ENCODE data around the gene PHKG2. TPM values are rescaled to one million over a fixed set of nuclear protein-coding genes. Genes with fewer than 3 reads are reported as not detected.

Gene PHKG2
- polyA plus RNA-seq, 1 donor from 2014 or later: 41.5 TPM

DNA sequence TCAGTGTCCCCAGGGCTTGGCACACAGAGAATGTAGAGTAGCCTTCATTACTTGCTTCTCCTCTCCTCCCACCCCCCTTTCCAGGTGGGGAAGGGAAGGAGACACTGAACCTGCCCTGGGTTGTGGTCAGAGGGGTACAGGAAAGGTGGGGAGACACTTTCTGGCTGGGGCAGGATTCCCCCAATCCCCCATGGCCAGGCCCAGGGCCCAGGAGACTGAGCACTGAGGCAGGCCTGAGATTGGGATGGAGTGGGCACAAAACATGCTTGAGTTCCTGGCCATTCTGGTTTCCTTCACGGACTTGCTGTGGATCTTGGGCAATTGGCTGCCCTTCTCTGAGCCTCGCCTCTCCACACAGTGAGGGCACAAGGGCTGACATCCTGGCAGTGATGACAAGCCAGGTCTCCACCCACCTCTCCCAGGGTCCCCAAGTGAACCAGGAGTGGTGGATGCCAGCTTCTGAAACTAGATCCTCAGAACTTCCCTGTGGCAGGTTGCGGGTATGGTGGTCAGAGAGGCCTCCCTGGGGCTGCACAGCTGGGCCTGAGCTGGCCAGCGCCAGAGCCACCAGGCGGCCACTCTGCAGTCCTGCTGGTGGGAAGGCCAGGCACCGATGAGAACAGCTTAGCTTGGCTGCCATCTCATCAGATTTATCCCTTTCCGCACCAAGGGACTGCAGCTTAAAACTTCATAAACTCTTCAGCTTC, 29.5 kb downstream of the PHKG2 start:
- H3K4me3 ChIP-seq (ENCODE audit: low read length): no peak overlapping the region
- no peaks in the 10 kb centered on the region for H3K36me3 ChIP-seq (ENCODE audit: insufficient read depth, low read length)
- H3K79me2 ChIP-seq (replicated peaks; ENCODE audit: insufficient read depth, low read length): no peaks in the 10 kb centered on the region
- no peak for TF ChIP-seq MXI1 (conservative IDR thresholded peaks at IDR 0.05; ENCODE audit: poor library complexity, severe bottlenecking)
- no peak for TF ChIP-seq SMC3 (conservative IDR thresholded peaks at IDR 0.05; ENCODE audit: poor library complexity)
- no peak for TF ChIP-seq RAD21 (conservative IDR thresholded peaks at IDR 0.05)
- no peak for TF ChIP-seq TAF1 (IDR thresholded peaks at IDR 0.05; ENCODE audit: low read depth)
- TF ChIP-seq, protein P1, sequence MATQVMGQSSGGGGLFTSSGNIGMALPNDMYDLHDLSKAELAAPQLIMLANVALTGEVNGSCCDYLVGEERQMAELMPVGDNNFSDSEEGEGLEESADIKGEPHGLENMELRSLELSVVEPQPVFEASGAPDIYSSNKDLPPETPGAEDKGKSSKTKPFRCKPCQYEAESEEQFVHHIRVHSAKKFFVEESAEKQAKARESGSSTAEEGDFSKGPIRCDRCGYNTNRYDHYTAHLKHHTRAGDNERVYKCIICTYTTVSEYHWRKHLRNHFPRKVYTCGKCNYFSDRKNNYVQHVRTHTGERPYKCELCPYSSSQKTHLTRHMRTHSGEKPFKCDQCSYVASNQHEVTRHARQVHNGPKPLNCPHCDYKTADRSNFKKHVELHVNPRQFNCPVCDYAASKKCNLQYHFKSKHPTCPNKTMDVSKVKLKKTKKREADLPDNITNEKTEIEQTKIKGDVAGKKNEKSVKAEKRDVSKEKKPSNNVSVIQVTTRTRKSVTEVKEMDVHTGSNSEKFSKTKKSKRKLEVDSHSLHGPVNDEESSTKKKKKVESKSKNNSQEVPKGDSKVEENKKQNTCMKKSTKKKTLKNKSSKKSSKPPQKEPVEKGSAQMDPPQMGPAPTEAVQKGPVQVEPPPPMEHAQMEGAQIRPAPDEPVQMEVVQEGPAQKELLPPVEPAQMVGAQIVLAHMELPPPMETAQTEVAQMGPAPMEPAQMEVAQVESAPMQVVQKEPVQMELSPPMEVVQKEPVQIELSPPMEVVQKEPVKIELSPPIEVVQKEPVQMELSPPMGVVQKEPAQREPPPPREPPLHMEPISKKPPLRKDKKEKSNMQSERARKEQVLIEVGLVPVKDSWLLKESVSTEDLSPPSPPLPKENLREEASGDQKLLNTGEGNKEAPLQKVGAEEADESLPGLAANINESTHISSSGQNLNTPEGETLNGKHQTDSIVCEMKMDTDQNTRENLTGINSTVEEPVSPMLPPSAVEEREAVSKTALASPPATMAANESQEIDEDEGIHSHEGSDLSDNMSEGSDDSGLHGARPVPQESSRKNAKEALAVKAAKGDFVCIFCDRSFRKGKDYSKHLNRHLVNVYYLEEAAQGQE (IDR thresholded peaks at IDR 0.05; ENCODE audit: borderline replicate concordance): no peak
- TF ChIP-seq, protein P2, sequence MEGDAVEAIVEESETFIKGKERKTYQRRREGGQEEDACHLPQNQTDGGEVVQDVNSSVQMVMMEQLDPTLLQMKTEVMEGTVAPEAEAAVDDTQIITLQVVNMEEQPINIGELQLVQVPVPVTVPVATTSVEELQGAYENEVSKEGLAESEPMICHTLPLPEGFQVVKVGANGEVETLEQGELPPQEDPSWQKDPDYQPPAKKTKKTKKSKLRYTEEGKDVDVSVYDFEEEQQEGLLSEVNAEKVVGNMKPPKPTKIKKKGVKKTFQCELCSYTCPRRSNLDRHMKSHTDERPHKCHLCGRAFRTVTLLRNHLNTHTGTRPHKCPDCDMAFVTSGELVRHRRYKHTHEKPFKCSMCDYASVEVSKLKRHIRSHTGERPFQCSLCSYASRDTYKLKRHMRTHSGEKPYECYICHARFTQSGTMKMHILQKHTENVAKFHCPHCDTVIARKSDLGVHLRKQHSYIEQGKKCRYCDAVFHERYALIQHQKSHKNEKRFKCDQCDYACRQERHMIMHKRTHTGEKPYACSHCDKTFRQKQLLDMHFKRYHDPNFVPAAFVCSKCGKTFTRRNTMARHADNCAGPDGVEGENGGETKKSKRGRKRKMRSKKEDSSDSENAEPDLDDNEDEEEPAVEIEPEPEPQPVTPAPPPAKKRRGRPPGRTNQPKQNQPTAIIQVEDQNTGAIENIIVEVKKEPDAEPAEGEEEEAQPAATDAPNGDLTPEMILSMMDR (IDR thresholded peaks at IDR 0.05; ENCODE audit: poor library complexity, severe bottlenecking): no peak
- no peak for TF ChIP-seq EZH2 (IDR thresholded peaks at IDR 0.05; ENCODE audit: borderline replicate concordance, insufficient read depth, low read length, poor library complexity, severe bottlenecking)
- TF ChIP-seq EP300 (conservative IDR thresholded peaks at IDR 0.05; ENCODE audit: poor library complexity, severe bottlenecking): no peak
- no peak for TF ChIP-seq POLR2AphosphoS5 (IDR thresholded peaks at IDR 0.05)
- no peaks in the 10 kb centered on the region for H3K27me3 ChIP-seq (ENCODE audit: insufficient read depth, low read depth, low read length)
- no peaks in the 10 kb centered on the region for H3F3A ChIP-seq (ENCODE audit: insufficient read depth, low read length, poor library complexity, severe bottlenecking)
- H3K9me3 ChIP-seq (ENCODE audit: low read length): no peaks in the 10 kb centered on the region
- no peak overlapping the region for H2AFZ ChIP-seq (ENCODE audit: low read depth, low read length)
- no peak overlapping the region for H3K9ac ChIP-seq (ENCODE audit: low read length)
- H4K20me1 ChIP-seq (ENCODE audit: insufficient read depth): no peaks in the 10 kb centered on the region
- no peak overlapping the region for H3K4me2 ChIP-seq (ENCODE audit: low read length)
- H3K9me2 ChIP-seq (ENCODE audit: insufficient read depth, low read length): no peaks in the 10 kb centered on the region
- H3K27ac ChIP-seq (ENCODE audit: low read length): no peak overlapping the region

DNA sequence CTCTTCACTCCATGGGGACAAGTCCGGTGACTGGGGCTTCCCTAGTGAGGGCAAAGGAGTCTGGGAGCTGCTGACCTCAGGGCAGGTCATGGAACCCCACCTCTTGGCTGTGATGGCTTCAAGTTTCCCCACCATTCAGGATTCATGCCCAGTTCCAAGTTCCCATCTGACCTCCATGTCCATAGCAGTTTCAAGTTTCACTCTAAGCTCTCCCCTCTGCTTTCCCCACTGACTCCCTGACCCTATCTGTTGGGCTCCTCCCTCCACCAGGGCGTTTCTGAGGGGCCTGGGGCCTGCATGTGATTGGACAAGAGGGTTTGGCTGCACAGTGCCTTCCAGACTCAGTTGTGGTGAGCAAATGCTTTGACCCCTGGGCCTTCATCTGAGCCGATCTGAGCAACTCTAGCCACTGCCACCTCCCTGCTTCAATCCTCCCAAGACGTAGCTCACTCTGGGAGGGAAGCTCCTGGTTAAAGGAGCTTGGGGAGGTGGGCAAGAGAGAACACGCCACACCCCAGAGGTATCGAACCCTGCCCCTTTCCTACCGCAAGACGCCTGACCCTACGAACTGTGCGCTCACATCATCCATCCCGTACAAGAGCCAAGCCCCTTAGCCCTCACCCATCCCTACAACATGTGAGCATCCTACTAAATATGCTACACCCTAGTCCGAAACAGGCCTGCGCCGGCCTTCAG, 30.5 kb downstream of the PHKG2 start:
- Histone ChIP-seq H3K36me3 (ENCODE audit: insufficient read depth, low read length) (no peaks in the 10 kb centered on the region), H3K79me2 (replicated peaks; ENCODE audit: insufficient read depth, low read length) (no peaks in the 10 kb centered on the region)

More for the DNA sequence above, 30.5 kb downstream of the PHKG2 start:
- Histone ChIP-seq H3K27me3 (ENCODE audit: insufficient read depth, low read depth, low read length) (no peaks in the 10 kb centered on the region), H2AFZ (ENCODE audit: low read depth, low read length) (no peak overlapping the region), H3K9me2 (ENCODE audit: insufficient read depth, low read length) (no peaks in the 10 kb centered on the region), H3K4me2 (ENCODE audit: low read length) (no peak overlapping the region), H3K9me3 (ENCODE audit: low read length) (no peaks in the 10 kb centered on the region), H3K4me3 (ENCODE audit: low read length) (no peak overlapping the region), H3K27ac (ENCODE audit: low read length) (no peak overlapping the region), H4K20me1 (ENCODE audit: insufficient read depth) (no peaks in the 10 kb centered on the region), H3K9ac (ENCODE audit: low read length) (no peak overlapping the region), H3F3A (ENCODE audit: insufficient read depth, low read length, poor library complexity, severe bottlenecking) (no peaks in the 10 kb centered on the region)
- no peak for TF ChIP-seq EZH2 (IDR thresholded peaks at IDR 0.05; ENCODE audit: borderline replicate concordance, insufficient read depth, low read length, poor library complexity, severe bottlenecking)
- TF ChIP-seq POLR2AphosphoS5 (IDR thresholded peaks at IDR 0.05): no peak
- TF ChIP-seq, protein P2 (IDR thresholded peaks at IDR 0.05; ENCODE audit: poor library complexity, severe bottlenecking): no peak
- TF ChIP-seq EP300 (conservative IDR thresholded peaks at IDR 0.05; ENCODE audit: poor library complexity, severe bottlenecking): no peak
- TF ChIP-seq, protein P1 (IDR thresholded peaks at IDR 0.05; ENCODE audit: borderline replicate concordance): no peak
- TF ChIP-seq RAD21 (conservative IDR thresholded peaks at IDR 0.05): no peak
- no peak for TF ChIP-seq MXI1 (conservative IDR thresholded peaks at IDR 0.05; ENCODE audit: poor library complexity, severe bottlenecking)
- no peak for TF ChIP-seq SMC3 (conservative IDR thresholded peaks at IDR 0.05; ENCODE audit: poor library complexity)
- TF ChIP-seq TAF1 (IDR thresholded peaks at IDR 0.05; ENCODE audit: low read depth): no peak

All from neural cell (in vitro differentiated cells).